SK-N-SH (cell line): ENCODE results near the gene WRNIP1. TPM values are rescaled to one million over a fixed set of nuclear protein-coding genes. Genes with fewer than 3 reads are reported as not detected.

Experiments used
- CTCF ChIA-PET: fragments of 300-600, 350-600 bp; formaldehyde crosslinking; extraction: SDS; loops from one replicate; lab custom pipeline; 2021; lab: Yijun Ruan, JAX
- POLR2A ChIA-PET: fragments of 350-600 bp; sonication (Branson Sonifier 250); formaldehyde crosslinking; extraction: SDS; loops from one replicate; lab custom pipeline; 2020; ENCODE audit warnings: antibody characterized with exemption, inconsistent platforms; lab: Yijun Ruan, JAX
- DNase-seq: peaks from one replicate; pipeline ENCODE4 v3.0.0; 2012
- H2AFZ ChIP-seq: fragments of 200-600 bp; sonication (generic); 2 replicates; pipeline ENCODE4 v1.8.1; 2016; ENCODE audit warnings: antibody characterized with exemption, mild to moderate bottlenecking, low read depth
- H3F3A ChIP-seq: fragments of 200-600 bp; sonication (generic); replicated peaks from 2 replicates; pipeline ENCODE3; 2016; ENCODE audit warnings: antibody characterized with exemption, mild to moderate bottlenecking; ENCODE audit not compliant: insufficient read depth
- H3K27ac ChIP-seq, 2 experiments: fragments of 200-500 bp in 1 of 2; fragments of 200-600 bp in 1 of 2; sonication (Bioruptor generic) in 1 of 2; sonication (generic), shearing (Covaris generic) in 1 of 2; 2 replicates each; pipeline versions ENCODE4 v1.5.1 to v1.6.1; 2014 to 2016; ENCODE audit warnings: low read depth in 2 of 2, inconsistent platforms in 1 of 2, low read length in 1 of 2, mild to moderate bottlenecking in 1 of 2, mixed read lengths in 1 of 2
- H3K27me3 ChIP-seq: fragments of 200-600 bp; sonication (generic), shearing (Covaris generic); 2 replicates; pipeline ENCODE4 v1.6.1; 2016; ENCODE audit warnings: mixed run types; ENCODE audit not compliant: insufficient read depth
- H3K36me3 ChIP-seq, 2 experiments: fragments of 200-500 bp in 1 of 2; fragments of 200-600 bp in 1 of 2; sonication (Bioruptor generic) in 1 of 2; sonication (generic) in 1 of 2; replicated peaks in 1 of 2; 2 replicates each; pipeline versions ENCODE3 to v1.5.1; 2014 to 2016; ENCODE audit warnings: low read length in 1 of 2, mild to moderate bottlenecking in 1 of 2; ENCODE audit not compliant: insufficient read depth in 2 of 2, control insufficient read depth in 1 of 2
- H3K4me1 ChIP-seq, 2 experiments: fragments of 200-500 bp in 1 of 2; fragments of 200-600 bp in 1 of 2; sonication (Bioruptor generic) in 1 of 2; sonication (generic), shearing (Covaris generic) in 1 of 2; 2 replicates each; pipeline versions ENCODE4 v1.5.1 to v1.6.1; 2014 to 2016; ENCODE audit warnings: low read depth in 1 of 2, low read length in 1 of 2, mixed run types in 1 of 2; ENCODE audit not compliant: insufficient read depth in 2 of 2, control insufficient read depth in 1 of 2
- H3K4me2 ChIP-seq: fragments of 200-600 bp; sonication (generic), shearing (Covaris generic); 2 replicates; pipeline ENCODE4 v1.6.1; 2017; ENCODE audit warnings: mixed run types
- H3K4me3 ChIP-seq, 2 experiments: fragments of 200-500 bp in 1 of 2; fragments of 200-600 bp in 1 of 2; sonication (Bioruptor generic) in 1 of 2; sonication (generic), shearing (Covaris generic) in 1 of 2; 2 replicates each; pipeline versions ENCODE4 v1.5.1 to v1.8.1; 2014 to 2016; ENCODE audit warnings: low read depth in 2 of 2, inconsistent platforms in 1 of 2, low read length in 1 of 2, mild to moderate bottlenecking in 1 of 2, mixed read lengths in 1 of 2, moderate library complexity in 1 of 2
- H3K79me2 ChIP-seq: fragments of 200-600 bp; sonication (generic); 2 replicates; pipeline ENCODE4 v1.8.1; 2017; ENCODE audit warnings: mild to moderate bottlenecking; ENCODE audit not compliant: insufficient read depth
- H3K9ac ChIP-seq: fragments of 200-600 bp; sonication (generic); 2 replicates; pipeline ENCODE4 v1.6.1; 2017; ENCODE audit warnings: mixed run types
- H3K9me2 ChIP-seq: fragments of 200-600 bp; sonication (generic); 2 replicates; pipeline ENCODE4 v1.6.1; 2017; ENCODE audit warnings: mixed run types
- H3K9me3 ChIP-seq: fragments of 200-600 bp; sonication (generic); 2 replicates; pipeline ENCODE4 v1.6.1; 2017; ENCODE audit warnings: mixed run types, mild to moderate bottlenecking, moderate library complexity
- H4K20me1 ChIP-seq: fragments of 200-600 bp; sonication (generic); 2 replicates; pipeline ENCODE4 v1.6.1; 2017; ENCODE audit warnings: mild to moderate bottlenecking, mixed run types; ENCODE audit not compliant: insufficient read depth
- FOXJ3 ChIP-seq: sonication (generic); formaldehyde crosslinking; IDR thresholded peaks from 2 replicates; pipeline ENCODE4 v1.5.1; 2020; ENCODE audit warnings: mild to moderate bottlenecking, missing genetic modification reagents
- GATA2 ChIP-seq: sonication (generic); formaldehyde crosslinking; IDR thresholded peaks from 2 replicates; pipeline ENCODE4 v1.5.0; 2020; ENCODE audit warnings: mild to moderate bottlenecking, missing genetic modification reagents
- IRF3 ChIP-seq: fragments of 150-350 bp; IDR thresholded peaks from 2 replicates; pipeline ENCODE4 v1.6.1; 2016; ENCODE audit warnings: mild to moderate bottlenecking, low read depth, low read length
- JUND ChIP-seq: IDR thresholded peaks from 2 replicates; pipeline ENCODE4 v1.4.0; 2012
- MAX ChIP-seq: IDR thresholded peaks from 2 replicates; pipeline ENCODE4 v1.4.0; 2012; ENCODE audit warnings: low read depth
- MXI1 ChIP-seq: IDR thresholded peaks from 2 replicates; pipeline ENCODE4 v1.6.1; 2012; ENCODE audit warnings: mild to moderate bottlenecking, low read depth, low read length, improper control_type of control experiment
- NRF1 ChIP-seq: IDR thresholded peaks from 2 replicates; pipeline ENCODE4 v1.6.1; 2012; ENCODE audit warnings: low read depth, mild to moderate bottlenecking, low read length
- PBX3 ChIP-seq: IDR thresholded peaks from 2 replicates; pipeline ENCODE4; 2012
- RAD21 ChIP-seq: IDR thresholded peaks from 2 replicates; pipeline ENCODE4 v1.6.1; 2012; ENCODE audit warnings: mild to moderate bottlenecking, low read length
- RCOR1 ChIP-seq: fragments of 150-350 bp; IDR thresholded peaks from 2 replicates; pipeline ENCODE4 v1.6.1; 2017; ENCODE audit warnings: antibody characterized with exemption, low read length
- RXRA ChIP-seq: IDR thresholded peaks from 2 replicates; pipeline ENCODE4 v1.4.0; 2012; ENCODE audit warnings: low read depth, mild to moderate bottlenecking, borderline replicate concordance
- SIN3A ChIP-seq: IDR thresholded peaks from 2 replicates; pipeline ENCODE4 v1.6.1; 2012; ENCODE audit warnings: low read depth, mild to moderate bottlenecking, low read length, moderate library complexity, borderline replicate concordance
- TAF1 ChIP-seq: IDR thresholded peaks from 2 replicates; pipeline ENCODE4 v1.6.1; 2012; ENCODE audit warnings: low read depth, mild to moderate bottlenecking, low read length, moderate library complexity, borderline replicate concordance
- TCF12 ChIP-seq: IDR thresholded peaks from 2 replicates; pipeline ENCODE4 v1.4.0; 2012
- TEAD4 ChIP-seq: IDR thresholded peaks from 2 replicates; pipeline ENCODE4 v1.4.0; 2012; ENCODE audit warnings: mild to moderate bottlenecking, borderline replicate concordance; ENCODE audit not compliant: insufficient read depth
- USF1 ChIP-seq: IDR thresholded peaks from 2 replicates; pipeline ENCODE4 v1.4.0; 2012; ENCODE audit warnings: low read depth, borderline replicate concordance
- YY1 ChIP-seq: IDR thresholded peaks from 2 replicates; pipeline ENCODE4 v1.4.0; 2012; ENCODE audit warnings: low read depth, mild to moderate bottlenecking
- ZBTB33 ChIP-seq: IDR thresholded peaks from 2 replicates; pipeline ENCODE4 v1.4.0; 2012; ENCODE audit warnings: low read depth, borderline replicate concordance
- WGBS: methylation state at CpG from one replicate; pipeline ENCODE4 v1.1.6; 2017; ENCODE audit warnings: low lambda C conversion rate; 5-methylcytosine and 5-hydroxymethylcytosine counted together
- polyA plus RNA-seq, 3 experiments: library from polyadenylated mRNA; depleted of rRNA; stranded (reverse); fragments of >200 nt; gene quantifications; 2 replicates each; pipeline ENCODE4 v1.2.3, GENCODE V29; 2012

Gene WRNIP1
- polyA plus RNA-seq, 1 of the 3 experiments (the other 2 are of a cell fraction): 47.5 TPM

GRCh38 chr6:2810092-2810671, 45.0 kb downstream of the WRNIP1 start:
- Histone ChIP-seq H2AFZ (no peak overlapping the region), H4K20me1 (no peaks in the 10 kb centered on the region), H3K36me3 (no peaks in the 10 kb centered on the region), H3K4me2 (no peak overlapping the region), H3K27me3 (no peaks in the 10 kb centered on the region), H3K4me1 (peaks cover 0 to 1% of the 10 kb centered on the region in 2 experiments; a peak in 2 of 4 replicates), H3F3A (no peaks in the 10 kb centered on the region), H3K9me3 (no peaks in the 10 kb centered on the region), H3K4me3 (no peak overlapping the region), H3K9ac (no peak overlapping the region), H3K9me2 (no peaks in the 10 kb centered on the region), H3K79me2 (no peaks in the 10 kb centered on the region), H3K27ac (no peak overlapping the region)
- DNase-seq: no peak
- WGBS: 93% methylated on average over 9 of the region's 9 CpGs
- ChIA-PET POLR2A (no interaction called here), CTCF (no interaction called here)
- TF ChIP-seq TAF1: no peak
- no peak for TF ChIP-seq TCF12
- TF ChIP-seq GATA2: no peak
- TF ChIP-seq SIN3A: no peak
- TF ChIP-seq YY1: no peak
- TF ChIP-seq MXI1: no peak
- TF ChIP-seq JUND: no peak
- TF ChIP-seq FOXJ3 (CRISPR knock-in tag): no peak
- no peak for TF ChIP-seq USF1
- no peak for TF ChIP-seq TEAD4

- POLR2A ChIA-PET: no interaction called here
- Histone ChIP-seq H3K9me2 (no peaks in the 10 kb centered on the region), H3K9ac (no peak overlapping the region), H3K4me1 (no peaks in the 10 kb centered on the region; a peak in 1 of 4 replicates), H3K4me3 (no peak overlapping the region), H3K9me3 (no peaks in the 10 kb centered on the region; the same call in 1 of the 2 replicates), H3K27me3 (no peaks in the 10 kb centered on the region), H3K27ac (no peak overlapping the region), H3F3A (no peaks in the 10 kb centered on the region), H3K4me2 (no peak overlapping the region), H4K20me1 (no peaks in the 10 kb centered on the region), H2AFZ (no peak overlapping the region), H3K79me2 (no peaks in the 10 kb centered on the region), H3K36me3 (no peaks in the 10 kb centered on the region)
- CTCF ChIA-PET: no interaction called here
- WGBS: 69% methylated on average over 3 of the region's 3 CpGs
- DNase-seq: no peak
- TF ChIP-seq RCOR1 (no peak), IRF3 (no peak), RAD21 (no peak), MAX (no peak), USF1 (no peak), RXRA (no peak), ZBTB33 (no peak), NRF1 (no peak), PBX3 (no peak), MXI1 (no peak)
Observed at GRCh38 chr6:2812695-2813094, 47.5 kb downstream of the WRNIP1 start.
